ENCODE measurements around the gene INSYN2B.

- no peak for TF ChIP-seq CTCF (IDR thresholded peaks at IDR 0.05)
- no peak for TF ChIP-seq EZH2 (IDR thresholded peaks at IDR 0.05)
- no peak for TF ChIP-seq EZH2phosphoT487 (IDR thresholded peaks at IDR 0.05)
These were observed 37.3 kb downstream of the INSYN2B start for GRCh38 chr5:169943026-169943425.

Data from neural progenitor cell (in vitro differentiated cells).